GM21367 (cell line): ENCODE results near the gene EXOC3L2.

ENCODE experiments used
- ATAC-seq: cut with Tn5 transposase; IDR thresholded peaks from one replicate; pipeline ENCODE4 v1.9.1; 2021; ENCODE audit not compliant: unreplicated experiment

The EXOC3L2 gene

DNA sequence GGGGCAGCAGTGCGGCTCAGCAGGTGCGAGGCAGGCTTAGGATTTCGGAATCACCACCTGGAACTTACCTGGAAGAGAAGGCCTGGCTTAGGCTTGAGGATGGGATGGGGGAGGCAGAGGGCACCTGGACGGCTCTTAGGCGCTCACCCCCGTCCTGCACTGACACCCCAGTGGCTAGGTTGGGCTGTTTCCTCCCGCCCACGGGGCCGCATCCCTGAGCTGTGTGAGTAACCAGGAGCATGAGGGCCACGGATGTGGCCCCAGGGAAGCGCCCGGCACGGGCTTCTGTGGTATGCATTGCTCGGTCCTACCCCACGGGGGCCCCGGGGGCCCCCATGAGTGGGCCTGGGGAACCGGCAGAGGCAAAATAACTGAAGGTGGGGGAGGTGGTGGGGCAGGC, 82.1 kb downstream of the EXOC3L2 start:
- ATAC-seq, result no peak

DNA sequence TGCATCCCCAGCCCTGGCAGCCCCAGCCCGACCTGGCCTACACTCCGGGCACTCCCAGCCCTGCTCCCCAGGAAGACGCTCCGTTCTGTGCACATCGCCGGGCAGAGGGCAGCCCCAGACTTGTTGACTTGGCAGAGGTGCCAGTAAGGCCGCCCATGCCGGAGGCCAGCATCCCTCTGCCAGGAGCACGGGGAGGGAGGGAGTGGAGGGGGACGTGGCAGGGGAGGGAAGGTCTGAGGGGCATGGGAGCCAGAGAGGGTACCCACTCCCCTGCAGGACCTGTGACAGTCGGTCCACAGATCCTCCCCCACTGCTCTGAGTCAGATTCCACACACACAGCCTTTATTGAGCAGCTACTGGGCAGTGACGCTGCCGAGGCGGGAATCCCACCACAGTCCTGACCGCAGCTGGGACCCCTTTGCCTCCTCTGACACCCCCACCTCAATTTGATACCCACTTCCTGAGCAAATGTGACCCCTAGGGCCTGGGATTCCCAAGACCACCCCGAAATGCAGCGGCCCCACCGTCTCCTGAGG, 82.5 kb downstream of the EXOC3L2 start:
- no peak for ATAC-seq
